HS-5 (cell line): ENCODE measurements around the gene AP4S1.
A peak's percentile ranks its signal among the peaks of the same experiment; 100 is the strongest.
"Not testable (repeated sequence)": the region's sequence is repeated elsewhere in the genome, so short reads cannot be mapped to it uniquely, and the experiment has no call there.

Experiments used
- DNase-seq: peaks from one replicate; pipeline ENCODE4 v3.0.0-alpha.2; 2012; ENCODE audit warnings: low read depth

Gene AP4S1

DNA sequence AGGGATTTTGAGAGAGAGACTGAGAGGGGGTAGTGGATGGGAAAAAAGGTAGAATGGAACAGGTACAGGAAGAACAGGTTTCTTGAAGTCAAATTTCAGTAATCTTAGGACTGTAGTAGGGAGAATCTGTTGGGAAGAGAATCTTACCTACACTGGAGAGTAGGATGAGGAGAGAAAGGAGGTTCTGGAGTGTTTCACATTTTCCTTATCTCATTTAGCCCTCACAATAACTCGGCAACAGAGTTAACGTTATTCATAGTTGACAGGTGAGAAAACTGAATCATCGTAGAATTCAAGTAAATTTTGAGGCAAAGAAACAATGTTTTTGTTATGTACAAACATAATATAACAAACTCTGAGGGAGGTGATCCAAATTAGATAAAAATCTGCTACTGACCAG lies 17.9 kb downstream of the AP4S1 start:
- DNase-seq, result no peak

DNA sequence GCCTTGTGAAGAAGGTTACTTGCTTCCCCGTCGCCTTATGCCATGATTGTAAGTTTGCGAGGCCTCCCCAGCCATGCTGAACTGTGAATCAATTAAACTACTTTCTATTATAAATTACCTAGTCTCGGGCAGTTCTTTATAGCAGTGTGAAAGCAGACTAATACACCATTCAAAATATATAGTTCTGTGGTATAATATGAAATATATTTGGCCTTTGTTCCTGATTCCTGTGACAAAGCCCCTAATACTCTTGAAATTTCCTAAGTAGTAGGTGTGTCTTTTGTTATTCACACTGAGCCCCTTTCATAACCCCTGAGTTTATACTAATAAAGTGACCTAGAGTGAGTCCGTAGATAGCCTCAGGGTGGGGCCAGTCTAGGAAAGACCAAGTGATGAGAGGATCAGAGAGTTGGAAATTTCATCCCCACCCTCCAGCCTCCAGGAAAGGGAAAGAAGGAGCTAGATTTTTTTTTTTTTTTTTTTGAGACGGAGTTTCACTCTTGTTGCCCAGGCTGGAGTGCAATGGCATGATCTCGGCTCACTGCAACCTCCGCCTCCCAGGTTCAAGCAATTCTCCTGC lies 20.1 kb downstream of the AP4S1 start:
- DNase-seq, result no peak

DNA sequence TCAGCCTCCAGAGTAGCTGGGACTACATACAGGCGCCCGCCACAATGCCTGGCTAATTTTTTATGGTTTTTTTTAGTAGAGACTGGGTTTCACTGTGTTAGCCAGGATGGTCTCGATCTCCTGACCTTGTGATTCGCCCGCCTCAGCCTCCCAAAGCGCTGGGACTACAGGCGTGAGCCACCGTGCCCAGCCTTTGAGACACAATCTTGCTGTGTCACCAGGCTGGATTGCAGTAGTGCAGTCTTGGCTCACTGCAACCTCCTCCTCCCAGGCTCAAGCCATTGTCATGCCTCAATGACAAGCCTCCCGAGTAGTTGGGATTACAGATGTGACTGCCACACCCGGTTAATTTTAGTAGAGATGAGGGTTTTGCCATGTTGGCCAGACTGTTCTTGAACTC lies 22.1 kb downstream of the AP4S1 start:
- no peak for DNase-seq

DNA sequence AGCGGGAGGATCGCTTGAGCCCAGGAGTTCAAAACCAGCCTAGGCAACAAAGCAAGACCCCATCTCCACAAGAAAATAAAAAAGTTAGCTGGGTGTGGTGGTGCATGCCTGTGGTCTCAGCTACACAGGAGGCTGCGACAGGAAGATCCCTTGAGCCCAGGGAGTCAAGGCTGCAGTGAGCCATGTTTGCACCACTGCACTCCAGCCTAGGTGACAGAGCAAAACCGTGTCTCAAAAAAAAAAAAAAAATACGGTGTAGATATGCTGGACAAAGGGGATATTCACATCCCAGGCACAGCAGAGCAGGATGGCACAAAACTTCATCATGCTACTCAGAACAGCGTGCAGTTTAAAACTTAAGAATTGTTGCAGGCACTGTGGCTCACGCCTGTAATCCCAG lies 25.6 kb downstream of the AP4S1 start:
- DNase-seq, result no peak

DNA sequence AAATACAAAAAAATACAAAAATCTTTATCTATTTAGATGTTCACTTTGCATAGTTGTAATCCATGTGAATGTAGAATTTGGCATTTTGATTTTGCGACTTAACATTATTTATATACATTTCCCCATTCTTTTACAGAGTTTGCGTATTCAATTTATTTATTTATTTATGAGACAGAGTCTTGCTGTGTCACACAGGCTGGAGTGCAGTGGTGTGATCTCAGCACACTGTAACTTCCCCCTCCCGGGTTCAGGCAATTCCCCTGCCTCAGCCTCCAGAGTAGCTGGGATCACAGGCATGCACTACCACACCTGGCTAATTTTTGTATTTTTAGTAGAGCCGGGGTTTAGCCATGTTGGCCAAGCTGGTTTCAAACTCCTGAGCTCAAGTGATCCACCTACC lies 26.1 kb downstream of the AP4S1 start:
- DNase-seq, result no peak

DNA sequence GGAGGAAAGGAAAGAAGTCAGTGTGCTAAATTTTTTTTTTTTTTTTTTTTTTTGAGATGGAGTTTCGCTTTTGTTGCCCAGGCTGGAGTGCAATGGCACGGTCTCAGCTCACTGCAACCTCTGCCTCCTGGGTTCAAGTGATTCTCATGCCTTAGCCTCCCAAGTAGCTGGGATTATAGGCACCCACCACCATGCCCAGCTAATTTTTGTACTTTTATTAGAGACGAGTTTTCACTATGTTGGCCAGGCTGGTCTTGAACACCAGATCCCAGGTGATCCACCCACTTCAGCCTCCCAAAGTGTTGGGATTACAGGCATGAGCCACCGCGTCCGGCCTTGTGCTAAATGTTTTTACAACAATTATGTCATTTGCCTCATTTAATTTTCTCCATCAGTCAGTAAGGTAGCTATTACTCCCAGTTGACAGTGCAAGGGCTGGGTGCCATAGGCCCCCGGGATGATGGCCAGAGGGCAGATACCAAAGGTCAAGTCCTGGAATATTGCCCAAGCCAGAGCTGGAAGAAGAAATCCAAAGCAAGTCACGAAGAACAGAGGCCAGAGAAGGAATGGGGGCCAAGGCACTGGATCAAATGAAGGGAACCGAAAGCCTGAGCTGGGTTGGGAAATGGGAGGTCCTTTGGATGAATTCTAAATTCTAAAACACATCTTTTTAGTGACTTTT lies 27.6 kb downstream of the AP4S1 start:
- not testable (repeated sequence) for DNase-seq

DNA sequence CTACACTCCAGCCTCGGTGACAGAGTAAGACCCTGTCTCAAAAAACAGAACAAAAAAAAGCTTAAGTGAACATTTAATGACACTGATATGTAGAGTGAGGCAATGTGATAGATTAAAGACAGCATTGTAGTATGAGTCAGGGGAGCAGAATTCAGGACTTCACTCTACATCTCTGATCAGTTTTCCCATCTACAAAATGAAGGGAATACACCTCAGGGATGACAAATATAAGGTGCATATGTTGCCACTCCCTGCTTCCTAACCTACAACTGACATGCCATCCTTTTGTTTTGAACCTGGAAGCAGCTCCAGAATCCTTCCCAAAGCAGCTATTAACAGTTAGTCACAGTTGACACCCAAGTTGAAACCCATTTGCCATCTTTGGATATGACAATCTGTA lies 31.6 kb downstream of the AP4S1 start:
- no peak for DNase-seq

DNA sequence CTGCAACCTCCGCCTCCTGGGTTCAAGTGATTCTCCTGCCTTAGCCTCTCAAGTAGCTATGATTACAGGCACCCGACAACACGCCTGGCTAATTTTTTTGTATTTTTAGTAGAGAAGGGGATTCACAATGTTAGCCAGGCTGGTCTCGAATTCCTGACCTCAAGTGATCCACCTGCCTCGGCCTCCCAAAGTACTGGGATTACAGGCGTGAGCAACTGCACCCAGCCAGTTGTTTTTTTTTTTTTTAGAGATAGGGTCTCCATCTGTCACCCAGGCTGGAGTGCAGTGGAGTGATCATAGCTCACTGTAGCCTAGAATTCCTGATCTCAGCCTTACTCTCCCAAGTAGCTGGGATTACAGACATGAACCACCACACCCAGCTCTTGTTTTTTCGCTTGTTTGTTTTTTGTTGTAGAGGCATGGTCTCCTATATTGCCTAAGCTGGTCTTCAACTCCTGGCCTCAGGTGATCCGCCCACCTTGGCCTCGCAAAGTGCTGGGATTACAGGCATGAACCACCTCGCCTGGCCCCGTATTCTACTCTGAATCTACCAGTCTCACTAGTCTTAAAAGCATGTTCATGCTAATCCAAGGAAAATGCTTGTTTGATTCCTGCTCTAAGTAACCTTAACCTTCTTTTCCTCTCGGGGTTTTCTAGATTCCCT lies 32.4 kb downstream of the AP4S1 start:
- no peak for DNase-seq

DNA sequence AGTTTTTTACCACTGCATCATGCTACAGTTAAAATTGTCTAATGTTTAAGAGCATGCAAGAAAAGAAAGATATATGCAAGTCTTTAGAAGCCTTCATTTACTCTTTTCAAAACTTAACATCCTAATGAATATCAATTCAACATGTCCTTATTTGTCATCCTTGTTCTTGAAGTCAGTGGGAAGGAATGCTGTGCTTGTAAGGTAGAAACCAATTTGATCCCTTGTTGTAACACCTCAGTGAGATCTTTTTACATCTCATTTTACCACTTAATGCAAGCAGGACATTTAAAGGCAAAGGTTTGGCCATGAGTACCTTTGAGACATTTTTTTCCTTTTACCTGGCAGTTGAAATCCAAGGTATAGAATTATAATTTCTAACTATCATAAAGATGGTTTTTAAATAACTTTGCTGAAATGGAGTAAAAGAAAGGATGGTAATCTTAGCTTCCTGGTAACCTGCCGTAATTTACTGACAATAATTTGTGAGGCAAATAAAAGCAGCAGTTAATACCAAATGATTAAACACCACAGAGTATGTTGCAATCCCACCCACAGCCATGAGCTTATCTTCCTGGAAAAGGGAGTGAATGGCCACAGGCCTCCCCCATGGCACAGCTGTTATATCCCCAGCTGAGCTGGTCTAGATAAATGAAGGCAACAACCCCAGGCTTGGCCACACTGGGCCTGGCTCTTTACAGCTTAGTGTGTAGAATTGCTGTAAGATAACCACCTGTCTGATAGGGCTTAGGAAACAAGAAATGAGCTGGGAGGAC lies 33.9 kb downstream of the AP4S1 start:
- DNase-seq, result peak; percentile 28

DNA sequence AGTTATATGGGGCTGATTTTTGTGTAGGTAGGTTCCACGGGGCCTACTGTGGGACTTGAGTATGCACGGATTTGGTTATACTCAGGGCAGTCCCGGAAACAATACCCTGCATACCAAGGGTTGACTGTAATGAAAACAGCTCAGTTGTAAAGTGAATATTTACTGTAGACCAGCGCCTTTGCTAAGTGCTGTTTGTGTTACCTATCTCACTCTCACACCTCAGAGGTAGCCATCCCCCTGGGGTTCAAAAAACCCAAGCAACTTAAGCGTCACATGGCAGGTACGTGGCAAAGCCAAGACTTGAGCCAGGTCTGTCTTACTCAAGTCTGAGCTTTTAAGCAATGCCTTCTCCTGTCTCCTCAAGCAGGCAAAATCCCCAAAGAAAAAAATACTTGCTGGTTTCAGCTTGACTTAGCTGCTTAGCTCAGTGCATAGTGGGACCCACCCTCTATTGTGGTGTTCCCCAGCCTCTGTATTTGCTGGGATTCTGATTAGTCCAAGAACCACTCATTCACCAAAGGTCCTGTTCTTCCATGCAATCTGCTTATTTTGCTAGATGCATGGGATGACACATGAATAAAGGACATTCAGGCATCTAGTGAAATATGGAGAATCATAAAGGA lies 34.9 kb downstream of the AP4S1 start:
- DNase-seq, result no peak

DNA sequence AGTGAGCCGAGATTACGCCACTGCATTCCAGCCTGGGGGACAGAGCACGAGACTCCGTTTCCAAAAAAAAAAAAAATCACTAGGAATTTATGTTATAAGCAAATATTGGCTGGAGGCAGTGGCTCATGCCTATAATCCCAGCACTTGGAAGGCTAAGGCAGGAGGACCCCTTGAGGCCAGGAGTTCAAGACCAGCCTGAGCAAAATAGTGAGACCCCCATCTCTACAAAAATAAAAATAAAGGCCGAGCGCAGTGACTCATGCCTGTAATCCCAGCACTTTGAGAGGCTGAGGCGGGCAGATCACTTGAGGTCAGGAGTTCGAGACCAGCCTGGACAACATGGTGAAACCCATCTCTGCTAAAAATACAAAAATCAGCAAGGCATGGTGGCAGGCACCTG lies 37.5 kb downstream of the AP4S1 start:
- not testable (repeated sequence) for DNase-seq

DNA sequence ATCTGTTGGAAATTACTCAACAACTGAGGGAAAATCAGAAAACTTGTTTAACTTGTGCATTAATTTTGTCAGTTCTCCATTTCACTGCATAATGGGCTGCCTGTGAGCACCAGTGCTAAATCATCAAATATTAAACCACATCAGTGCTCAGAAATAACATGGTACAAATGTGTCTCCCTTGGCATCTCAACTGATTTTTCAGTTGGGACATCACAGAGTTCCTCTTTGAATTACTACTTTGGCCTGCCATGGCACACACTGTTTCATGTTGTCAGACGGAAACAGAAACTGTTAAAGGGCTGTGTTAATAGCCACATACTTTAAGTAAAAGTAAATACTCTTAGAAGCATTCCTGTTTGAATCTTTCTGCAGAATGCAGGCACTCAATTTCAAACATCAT lies 42.8 kb downstream of the AP4S1 start:
- DNase-seq, result no peak

DNA sequence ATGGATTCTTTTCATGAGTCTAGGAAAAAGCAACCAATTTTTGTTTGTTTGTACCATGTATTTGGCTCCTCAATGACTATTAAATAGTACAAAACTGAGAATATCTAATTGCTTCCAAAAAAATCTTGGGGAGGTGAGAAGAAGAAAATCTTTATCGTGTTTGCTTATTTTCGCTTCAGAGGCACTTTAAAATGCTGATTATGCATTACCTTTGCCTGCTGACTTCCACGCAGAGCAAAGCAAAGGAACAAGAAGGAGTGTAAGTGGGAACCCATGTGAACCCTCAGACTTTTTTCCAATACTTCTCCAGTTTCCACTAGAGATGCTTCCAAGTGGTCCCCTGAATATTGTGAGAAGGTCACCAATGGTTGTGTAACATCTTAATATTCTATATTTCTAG lies 43.9 kb downstream of the AP4S1 start:
- DNase-seq, result no peak

DNA sequence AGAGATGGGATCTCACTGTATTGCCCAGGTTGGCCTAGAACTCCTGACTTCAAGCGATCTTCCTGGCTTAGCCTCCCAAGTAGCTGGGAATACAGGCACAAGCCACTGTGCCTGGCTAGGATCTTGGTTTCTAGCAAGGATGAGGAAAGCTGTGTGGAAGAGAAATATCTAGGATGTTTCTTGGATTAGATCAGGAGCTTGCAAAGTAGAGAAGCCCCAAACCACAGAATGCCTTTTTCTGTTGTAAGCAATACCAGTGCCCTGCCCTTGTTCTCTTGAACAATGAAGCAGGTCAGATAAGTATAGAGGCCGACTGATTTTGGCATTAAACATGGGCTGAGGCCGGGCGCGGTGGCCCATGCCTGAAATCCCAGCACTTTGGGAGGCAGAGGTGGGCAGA lies 45.0 kb downstream of the AP4S1 start:
- DNase-seq, result peak; percentile 79

DNA sequence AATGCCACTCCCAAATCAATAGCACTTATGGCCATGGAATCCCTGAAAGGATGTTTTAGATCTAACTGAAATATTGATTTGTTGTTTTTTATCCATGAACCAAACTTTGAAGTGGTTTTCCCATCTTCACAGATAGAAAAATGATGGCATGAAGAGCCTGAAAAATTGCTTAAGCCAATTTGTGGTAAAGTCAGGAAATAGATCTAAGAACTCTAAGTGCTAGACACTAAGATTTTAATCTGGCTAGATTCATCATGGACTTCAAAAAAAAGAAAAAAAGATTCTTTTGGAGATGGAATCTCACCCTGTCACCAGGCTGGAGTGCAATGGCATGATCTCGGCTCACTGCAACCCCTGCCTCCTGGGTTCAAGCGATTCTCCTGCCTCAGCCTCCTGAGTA lies 45.7 kb downstream of the AP4S1 start:
- no peak for DNase-seq

DNA sequence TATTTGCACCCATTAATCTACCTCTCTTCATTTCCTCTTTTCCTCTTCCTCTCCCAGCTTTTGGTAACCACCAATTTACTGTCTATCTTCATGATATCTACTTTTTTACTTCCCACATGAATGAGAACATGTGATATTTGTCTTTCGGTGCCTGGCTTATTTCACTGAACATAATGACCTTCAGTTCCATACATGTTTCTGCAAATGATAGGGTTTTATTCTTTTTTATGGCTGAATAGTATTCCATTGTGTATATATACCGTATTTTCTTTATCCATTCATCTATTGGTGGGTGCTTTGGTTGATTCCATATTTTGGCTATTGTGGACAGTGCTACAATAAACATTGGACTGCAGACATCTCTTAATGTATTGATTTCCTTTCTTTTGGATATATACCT lies 49.7 kb downstream of the AP4S1 start:
- no peak for DNase-seq

DNA sequence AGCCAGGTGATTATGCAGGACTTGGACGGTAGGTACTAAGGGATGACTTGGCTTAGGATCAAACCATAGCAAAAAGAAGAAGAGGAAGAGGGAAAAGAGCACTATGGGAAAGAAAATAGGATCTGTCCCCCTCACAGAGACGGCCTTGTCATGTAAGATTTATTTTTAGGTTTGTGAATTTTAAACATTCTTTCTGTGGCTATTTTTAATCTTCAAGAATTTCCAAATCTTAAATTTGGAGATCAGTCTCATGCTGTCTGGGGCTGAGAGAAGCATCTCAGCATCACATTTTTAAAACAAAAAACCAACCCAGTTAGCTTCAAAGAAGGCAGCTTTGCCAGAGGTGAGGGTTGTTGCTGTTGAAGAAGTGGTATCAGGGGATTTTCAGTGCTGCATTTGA lies 53.3 kb downstream of the AP4S1 start:
- DNase-seq, result no peak

DNA sequence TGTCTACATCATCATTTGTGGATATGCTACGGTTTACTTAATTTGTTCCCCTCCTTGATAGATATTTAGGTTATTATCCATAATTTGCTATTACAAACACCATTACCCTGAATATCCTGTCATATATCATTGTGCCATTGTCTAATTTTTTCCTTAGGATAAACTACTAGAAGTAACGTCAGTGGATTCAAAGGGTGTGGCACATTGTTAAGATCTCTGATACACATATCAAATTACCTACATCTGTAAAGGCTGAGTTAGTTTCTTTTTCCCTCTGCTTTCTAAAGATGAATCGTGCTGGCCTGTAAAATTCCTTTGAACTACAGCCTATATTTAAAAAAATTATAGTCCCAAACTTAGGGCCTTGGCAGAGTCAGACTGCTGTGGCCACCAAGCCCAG lies 54.6 kb downstream of the AP4S1 start:
- DNase-seq, result no peak

DNA sequence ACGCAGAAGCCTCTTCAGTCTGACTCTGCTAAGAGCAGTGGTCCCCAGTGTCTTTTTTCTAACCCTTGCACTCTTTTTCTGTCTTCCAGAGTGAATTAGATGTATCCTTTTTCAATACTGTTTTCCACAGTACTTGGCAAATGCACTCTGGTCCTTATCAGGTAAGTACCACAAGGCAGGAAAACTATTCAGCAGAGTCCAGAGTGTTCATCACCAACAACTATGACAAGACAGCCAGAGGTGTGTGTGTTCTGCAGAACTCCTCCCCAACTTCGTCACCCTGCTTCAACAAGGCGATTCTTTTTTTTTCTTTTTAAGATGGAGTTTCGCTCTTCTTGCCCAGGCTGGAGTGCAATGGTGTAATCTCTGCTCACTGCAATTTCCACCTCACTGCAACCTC lies 55.0 kb downstream of the AP4S1 start:
- no peak for DNase-seq

DNA sequence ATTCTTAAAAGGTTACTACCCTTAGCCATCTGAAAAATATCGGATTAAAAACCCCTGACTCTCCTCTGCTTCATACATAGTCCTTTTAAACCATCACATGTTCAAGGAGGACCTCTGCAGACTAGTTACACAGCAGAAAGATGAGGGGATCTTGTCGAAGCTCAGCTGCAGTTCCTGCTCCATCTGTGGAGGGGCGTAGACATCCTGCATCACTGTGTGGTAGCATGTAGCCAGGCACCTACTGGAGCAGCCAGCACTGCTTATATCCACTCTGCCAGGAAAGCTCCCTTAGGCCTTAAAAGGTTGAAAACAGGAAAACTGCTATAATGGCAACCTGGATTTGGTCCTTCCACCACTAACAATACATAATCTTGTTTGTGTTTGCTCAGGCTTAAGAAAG lies 58.3 kb downstream of the AP4S1 start:
- no peak for DNase-seq

DNA sequence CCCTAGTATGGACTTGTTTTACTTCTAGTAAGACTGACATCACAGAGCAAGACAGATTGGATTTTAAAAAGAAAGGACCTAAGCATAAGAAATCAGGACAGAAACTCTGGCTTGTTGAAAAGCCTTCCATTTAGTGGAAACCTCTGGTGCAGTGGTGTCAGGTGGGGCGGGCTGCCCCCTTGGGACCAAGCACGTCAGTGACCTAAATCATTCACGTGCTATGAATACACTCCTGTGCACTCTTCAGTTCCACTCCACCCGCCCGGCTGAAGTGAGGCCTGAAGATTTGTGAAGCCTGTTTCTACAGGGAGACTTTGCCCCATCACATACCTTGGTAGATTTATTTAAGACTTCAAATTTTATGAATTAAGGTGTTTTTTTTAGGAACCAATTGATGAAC lies 58.9 kb downstream of the AP4S1 start:
- no peak for DNase-seq

DNA sequence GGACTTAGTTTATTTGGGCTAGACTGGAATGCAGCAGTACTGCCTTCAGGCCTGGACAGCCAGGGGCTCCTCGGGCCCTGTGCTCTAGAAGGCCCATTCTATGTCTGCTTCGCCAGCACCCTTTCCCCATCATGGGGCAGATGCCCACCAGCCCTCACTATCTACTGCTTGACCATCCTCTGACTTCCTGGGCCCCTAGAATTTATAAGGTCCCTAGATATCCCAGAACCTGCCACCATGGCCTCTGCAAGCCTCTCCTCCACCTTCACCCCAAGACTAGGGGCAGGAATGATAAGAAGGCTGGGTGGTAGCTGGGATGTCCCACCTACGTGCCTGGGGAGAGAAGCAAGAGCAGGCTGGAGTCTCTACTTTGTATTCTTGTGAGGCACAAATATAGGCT lies 59.6 kb downstream of the AP4S1 start:
- no peak for DNase-seq

DNA sequence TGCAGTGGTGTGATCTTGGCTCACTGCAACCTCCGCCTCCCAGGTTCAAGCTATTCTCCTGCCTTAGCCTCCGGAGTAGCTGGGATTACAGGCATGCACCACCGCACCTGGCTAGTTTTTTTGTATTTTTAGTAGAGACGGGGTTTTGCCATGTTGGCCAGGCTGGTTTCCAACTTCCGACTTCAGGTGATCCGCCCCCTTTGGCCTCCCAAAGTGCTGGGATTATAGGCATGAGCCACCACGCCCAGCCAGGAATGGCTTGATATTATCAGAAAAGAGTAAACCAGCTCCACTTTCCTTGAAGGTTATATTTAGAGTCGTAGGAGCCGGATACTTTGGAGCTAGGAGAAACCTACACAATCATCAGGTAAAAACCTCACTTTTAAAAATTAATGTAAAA lies 61.0 kb downstream of the AP4S1 start:
- DNase-seq, result not testable (repeated sequence)
